ENCODE measurements around the gene CITED4. TPM values are rescaled to one million over a fixed set of nuclear protein-coding genes. Genes with fewer than 3 reads are reported as not detected.
A peak's percentile ranks its signal among the peaks of the same experiment; 100 is the strongest.

Gene CITED4
- total and polyA plus RNA-seq, 11 donors, result 3.2 to 49.5 (median 29.2) TPM

DNA sequence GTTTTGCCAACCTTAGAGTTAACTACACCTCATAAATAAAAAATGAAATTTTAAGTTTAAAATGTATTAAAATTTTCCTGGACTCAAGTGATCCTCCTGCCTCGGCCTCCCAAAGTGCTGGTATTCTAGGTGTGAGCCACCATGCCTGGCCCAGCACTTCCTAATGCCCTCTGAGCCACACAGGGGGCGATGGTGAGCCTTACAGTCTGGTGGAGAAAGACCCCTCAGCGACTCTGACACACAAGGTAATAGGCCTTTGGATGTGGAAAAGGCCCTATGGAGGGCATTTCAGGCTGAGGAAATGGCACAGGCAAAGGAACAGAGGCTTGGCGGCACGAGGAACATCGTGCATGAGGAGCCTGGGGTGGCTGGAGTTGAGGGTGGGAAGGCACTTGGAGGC lies 6.7 kb downstream of the CITED4 start:
- TF ChIP-seq POLR2A (IDR thresholded peaks at IDR 0.05), result no peak
- TF ChIP-seq, protein P1, sequence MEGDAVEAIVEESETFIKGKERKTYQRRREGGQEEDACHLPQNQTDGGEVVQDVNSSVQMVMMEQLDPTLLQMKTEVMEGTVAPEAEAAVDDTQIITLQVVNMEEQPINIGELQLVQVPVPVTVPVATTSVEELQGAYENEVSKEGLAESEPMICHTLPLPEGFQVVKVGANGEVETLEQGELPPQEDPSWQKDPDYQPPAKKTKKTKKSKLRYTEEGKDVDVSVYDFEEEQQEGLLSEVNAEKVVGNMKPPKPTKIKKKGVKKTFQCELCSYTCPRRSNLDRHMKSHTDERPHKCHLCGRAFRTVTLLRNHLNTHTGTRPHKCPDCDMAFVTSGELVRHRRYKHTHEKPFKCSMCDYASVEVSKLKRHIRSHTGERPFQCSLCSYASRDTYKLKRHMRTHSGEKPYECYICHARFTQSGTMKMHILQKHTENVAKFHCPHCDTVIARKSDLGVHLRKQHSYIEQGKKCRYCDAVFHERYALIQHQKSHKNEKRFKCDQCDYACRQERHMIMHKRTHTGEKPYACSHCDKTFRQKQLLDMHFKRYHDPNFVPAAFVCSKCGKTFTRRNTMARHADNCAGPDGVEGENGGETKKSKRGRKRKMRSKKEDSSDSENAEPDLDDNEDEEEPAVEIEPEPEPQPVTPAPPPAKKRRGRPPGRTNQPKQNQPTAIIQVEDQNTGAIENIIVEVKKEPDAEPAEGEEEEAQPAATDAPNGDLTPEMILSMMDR (IDR thresholded peaks at IDR 0.05), result peak in 4 of 12 donors; percentile 6 to 28 (median 15)
- H3K36me3 ChIP-seq, result no peaks in the 10 kb centered on the region
- H3K27ac ChIP-seq, result no peak overlapping the region
- H3K4me1 ChIP-seq, result peaks cover 0 to 13% (median 4%) of the 10 kb centered on the region in 12 donors
- ATAC-seq (no peak), DNase-seq (no peak)
- no peaks in the 10 kb centered on the region for H3K9me3 ChIP-seq
- H3K27me3 ChIP-seq, result no peaks in the 10 kb centered on the region
- 80 to 85% (median 82%) methylated on average over 6 of the region's 6 CpGs for WGBS, 4 donors
- H3K4me3 ChIP-seq, result no peak overlapping the region
- intact Hi-C loops (cut with DNase I), result no loop called here

DNA sequence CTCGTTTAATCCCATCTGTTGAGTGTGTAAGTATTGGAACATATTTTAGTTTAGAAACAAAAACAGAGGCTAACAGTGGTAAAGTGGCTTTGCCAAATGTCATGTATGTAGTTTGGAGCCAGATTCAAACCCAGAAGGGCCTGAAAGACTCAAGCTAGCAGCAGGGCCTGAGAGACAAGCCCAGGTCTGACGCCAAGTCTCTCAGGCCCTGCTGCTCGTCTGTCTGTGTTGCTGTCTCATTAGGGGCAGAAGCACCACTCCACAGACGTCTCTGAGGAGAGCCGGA lies 8.3 kb downstream of the CITED4 start:
- Histone ChIP-seq H3K4me3 (no peak overlapping the region), H3K27ac (peak overlapping the region in 1 of 12 donors; percentile 60), H3K27me3 (no peaks in the 10 kb centered on the region), H3K9me3 (no peaks in the 10 kb centered on the region), H3K36me3 (no peaks in the 10 kb centered on the region), H3K4me1 (peaks cover 0 to 7% (median 0%) of the 10 kb centered on the region in 12 donors)
- TF ChIP-seq POLR2A (IDR thresholded peaks at IDR 0.05), result no peak
- TF ChIP-seq, protein P1 (IDR thresholded peaks at IDR 0.05), result no peak
- 71 to 81% (median 75%) methylated on average over 5 of the region's 5 CpGs for WGBS, 4 donors
- intact Hi-C loops (cut with DNase I), result loop anchor here in 3 of 10 donors (5.0 kb wide), 2 partner anchors 82 to 242 kb away; no protein-coding TSS in a partner anchor
- no peak for DNase-seq
- ATAC-seq, result no peak

DNA sequence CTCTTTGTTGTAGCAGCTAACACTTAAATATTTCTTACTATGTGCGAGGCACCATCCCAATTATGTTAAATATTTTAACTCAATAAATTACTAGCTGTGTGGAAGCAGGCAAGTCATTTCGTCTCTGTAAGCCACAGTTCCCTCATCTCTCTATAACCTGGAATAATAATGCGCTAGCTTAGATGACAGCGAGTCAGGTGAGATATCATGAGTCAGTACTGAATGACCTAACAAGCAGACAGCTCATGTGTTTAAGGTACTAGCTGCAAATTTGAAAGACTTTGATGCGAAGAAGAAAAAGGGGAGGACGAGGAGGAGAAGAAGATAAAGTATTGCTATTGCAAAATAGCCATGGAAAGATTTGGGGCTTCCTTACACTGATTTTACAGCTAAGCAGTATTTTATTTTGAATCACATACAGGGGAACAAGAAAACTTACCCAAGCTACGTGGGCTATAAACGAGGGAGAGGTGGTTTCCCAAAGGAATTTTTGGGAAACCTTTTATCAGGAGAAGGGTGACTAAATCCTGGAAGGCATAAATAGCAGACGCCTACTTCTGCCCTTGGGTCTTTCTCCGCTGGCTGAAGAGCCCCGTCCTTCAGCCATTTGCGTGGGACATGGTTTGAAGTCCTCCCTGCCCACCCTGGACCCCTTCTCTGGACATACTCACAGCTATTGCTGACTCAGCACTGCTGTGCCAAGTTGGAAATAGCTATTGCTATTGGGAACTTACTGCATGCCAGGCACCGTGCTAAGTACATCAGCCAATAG lies 8.9 kb downstream of the CITED4 start:
- peak overlapping the region in 1 of 12 donors; percentile 60 for H3K27ac ChIP-seq
- H3K27me3 ChIP-seq, result no peaks in the 10 kb centered on the region
- H3K9me3 ChIP-seq, result no peaks in the 10 kb centered on the region
- intact Hi-C loops (cut with DNase I), result loop anchor here in 3 of 10 donors (5.0 kb wide), 2 partner anchors 81 to 241 kb away; no protein-coding TSS in a partner anchor
- 76 to 83% (median 80%) methylated on average over 13 of the region's 13 CpGs for WGBS, 4 donors
- ATAC-seq, result no peak
- peaks cover 0 to 7% (median 0%) of the 10 kb centered on the region in 12 donors for H3K4me1 ChIP-seq
- TF ChIP-seq, protein P1 (IDR thresholded peaks at IDR 0.05), result no peak
- no peak for TF ChIP-seq POLR2A (IDR thresholded peaks at IDR 0.05)
- no peaks in the 10 kb centered on the region for H3K36me3 ChIP-seq
- no peak overlapping the region for H3K4me3 ChIP-seq
- no peak for DNase-seq

DNA sequence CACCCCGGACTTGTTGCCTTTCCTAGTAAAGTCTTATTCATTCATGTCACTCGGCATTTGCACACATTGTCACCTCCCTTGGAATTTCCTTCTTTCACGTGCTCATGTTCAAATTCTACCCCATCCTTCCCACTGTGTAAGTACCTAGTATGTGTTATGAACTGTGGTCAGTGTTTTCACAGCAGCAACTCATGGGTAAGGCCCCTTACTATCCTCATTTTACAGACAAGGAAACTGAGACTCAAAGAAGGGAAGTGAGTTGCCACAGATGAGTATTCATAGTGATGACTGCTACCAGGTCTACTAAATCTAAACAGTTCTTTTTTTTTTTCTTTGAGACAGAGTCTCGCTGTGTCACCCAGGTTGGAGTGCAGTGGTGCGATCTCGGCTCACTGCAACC lies 10.5 kb downstream of the CITED4 start:
- DNase-seq (no peak), ATAC-seq (no peak)
- WGBS, 4 donors, result 88 to 95% (median 92%) methylated on average over 6 of the region's 6 CpGs
- TF ChIP-seq, protein P1 (IDR thresholded peaks at IDR 0.05), result no peak
- TF ChIP-seq POLR2A (IDR thresholded peaks at IDR 0.05), result no peak
- Histone ChIP-seq H3K36me3 (no peaks in the 10 kb centered on the region), H3K9me3 (no peaks in the 10 kb centered on the region), H3K4me3 (no peak overlapping the region), H3K27me3 (no peaks in the 10 kb centered on the region), H3K4me1 (peaks cover 0 to 7% (median 0%) of the 10 kb centered on the region in 12 donors), H3K27ac (no peak overlapping the region)
- intact Hi-C loops (cut with DNase I), result loop anchor here in 8 of 10 donors (1.0 to 5.0 kb wide), 5 partner anchors 77 to 239 kb away; no protein-coding TSS in a partner anchor
